SH-SY5Y (cell line): ENCODE results near the gene TTLL8.

Experiments used
- GATA2 ChIP-seq: IDR thresholded peaks from 2 replicates; pipeline ENCODE4 v1.6.1; 2011; ENCODE audit warnings: mild to moderate bottlenecking, low read depth, low read length
- GATA3 ChIP-seq: IDR thresholded peaks from 2 replicates; pipeline ENCODE4 v1.6.1; 2011; ENCODE audit warnings: low read depth, mild to moderate bottlenecking, low read length, moderate library complexity

DNA sequence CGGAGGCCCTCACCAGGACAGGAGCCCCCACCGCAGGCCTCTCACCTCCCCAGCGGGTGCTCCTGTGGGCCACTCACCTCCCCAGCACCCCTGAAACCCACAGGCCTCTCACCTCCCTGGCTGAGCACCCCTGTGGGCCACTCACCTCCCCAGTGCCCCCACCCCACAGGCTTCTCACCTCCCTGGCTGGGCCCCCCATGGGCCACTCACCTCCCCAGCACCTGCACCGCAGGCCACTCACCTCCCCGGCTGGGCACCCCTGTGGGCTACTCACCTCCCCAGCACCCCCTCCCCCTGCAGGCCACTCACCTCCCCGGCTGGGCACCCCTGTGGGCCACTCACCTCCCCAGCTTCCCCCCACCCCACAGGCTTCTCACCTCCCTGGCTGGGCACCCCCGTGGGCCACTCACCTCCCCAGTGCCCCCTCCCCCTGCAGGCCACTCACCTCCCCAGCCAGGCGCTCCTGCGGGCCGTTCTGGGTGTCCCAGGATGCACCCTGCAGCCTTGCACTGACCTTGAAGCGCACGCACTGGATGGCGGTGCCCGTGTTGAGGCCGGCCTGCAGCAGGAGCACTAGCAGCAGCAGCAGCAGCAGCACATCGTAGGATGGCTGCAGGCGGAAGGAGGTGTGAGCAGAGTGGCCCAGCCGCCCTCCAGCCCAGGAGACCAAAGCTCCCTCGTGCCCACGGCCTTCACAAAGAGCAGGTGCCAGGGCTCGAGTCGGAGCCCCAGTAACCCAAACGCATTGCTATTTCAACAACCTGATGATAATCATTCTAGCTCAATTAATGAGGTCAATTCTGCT lies 5.7 kb upstream of the TTLL8 start:
- no peak for TF ChIP-seq GATA2
- TF ChIP-seq GATA3: no peak
